HepG2 (cell line): ENCODE results near the gene TBC1D32. TPM values are rescaled to one million over a fixed set of nuclear protein-coding genes. Genes with fewer than 3 reads are reported as not detected.

Experiments used
- ESRRA ChIP-seq: sonication (generic); formaldehyde crosslinking; IDR thresholded peaks from 2 replicates; pipeline ENCODE4 v1.5.1; 2020; ENCODE audit warnings: mild to moderate bottlenecking, low read depth, missing genetic modification reagents
- IKZF1 ChIP-seq: fragments of 450-650 bp; IDR thresholded peaks from 2 replicates; pipeline ENCODE4 v1.7.1; 2016
- KDM5A ChIP-seq: fragments of 200-600 bp; sonication (generic); IDR thresholded peaks from 2 replicates; pipeline ENCODE4 v1.7.0; 2018; ENCODE audit warnings: antibody characterized with exemption, mild to moderate bottlenecking, low read length, borderline replicate concordance
- MTF1 ChIP-seq: sonication (generic); formaldehyde crosslinking; IDR thresholded peaks from 2 replicates; pipeline ENCODE4 v1.5.0; 2020; ENCODE audit warnings: missing genetic modification reagents
- NFE2 ChIP-seq: sonication (generic); formaldehyde crosslinking; IDR thresholded peaks from 2 replicates; pipeline ENCODE4 v1.4.0; 2020; ENCODE audit warnings: missing genetic modification reagents
- NONO ChIP-seq, 2 experiments: fragments of 450-650 bp in 1 of 2; sonication (generic) in 1 of 2; formaldehyde crosslinking in 1 of 2; IDR thresholded peaks in 1 of 2; conservative IDR thresholded peaks in 1 of 2; 2 replicates each; pipeline versions ENCODE4 v1.6.1 to v1.8.0; 2017 to 2022; ENCODE audit warnings: mild to moderate bottlenecking in 1 of 2, missing genetic modification reagents in 1 of 2, moderate library complexity in 1 of 2
- SIX4 ChIP-seq: sonication (generic); formaldehyde crosslinking; IDR thresholded peaks from 2 replicates; pipeline ENCODE4 v1.4.0; 2020; ENCODE audit warnings: missing genetic modification reagents
- STAG1 ChIP-seq: sonication (generic); formaldehyde crosslinking; IDR thresholded peaks from 2 replicates; pipeline ENCODE4 v1.4.0; 2020; ENCODE audit warnings: missing genetic modification reagents
- TSC22D2 ChIP-seq: sonication (generic); formaldehyde crosslinking; IDR thresholded peaks from 2 replicates; pipeline ENCODE4 v1.5.1; 2020; ENCODE audit warnings: missing genetic modification reagents, mild to moderate bottlenecking, borderline replicate concordance
- ZBTB21 ChIP-seq: sonication (generic); formaldehyde crosslinking; IDR thresholded peaks from 2 replicates; pipeline ENCODE4 v1.4.0; 2020; ENCODE audit warnings: missing genetic modification reagents
- ZNF331 ChIP-seq: sonication (generic); formaldehyde crosslinking; IDR thresholded peaks from 2 replicates; pipeline ENCODE4 v1.4.0; 2020; ENCODE audit warnings: missing genetic modification reagents
- ZNF432 ChIP-seq: sonication (generic); formaldehyde crosslinking; IDR thresholded peaks from 2 replicates; pipeline ENCODE4 v1.5.0; 2020; ENCODE audit warnings: missing genetic modification reagents, mild to moderate bottlenecking, borderline replicate concordance
- polyA plus RNA-seq, 8 experiments: library from polyadenylated mRNA; depleted of rRNA in 3 of 8; stranded (reverse) in 7 of 8; unstranded in 1 of 8; fragments of >200 nt; fragmentation: Illumina TruSeq in 4 of 8; extraction: Trizol in 4 of 8; gene quantifications; 2 replicates each; pipeline versions ENCODE4 v1.2.1 to v1.2.3, GENCODE V29; 2011 to 2016; ENCODE audit warnings: low read depth in 4 of 8, missing spikeins in 1 of 8, mixed read lengths in 1 of 8; ENCODE audit not compliant: insufficient read depth in 1 of 8
- total RNA-seq, 5 experiments: library from RNA; depleted of rRNA; stranded (reverse); fragments of >200 nt; fragmentation: Illumina TruSeq; extraction: Trizol; gene quantifications; 2 replicates each; pipeline ENCODE4 v1.2.3, GENCODE V29; 2016; ENCODE audit warnings: low read depth in 1 of 5
- TF ChIP-seq, protein P1 (sequence below): sonication (generic); formaldehyde crosslinking; IDR thresholded peaks from 2 replicates; pipeline ENCODE4; 2020; ENCODE audit warnings: missing genetic modification reagents, mild to moderate bottlenecking, borderline replicate concordance
- TF ChIP-seq, protein P2 (sequence below): IDR thresholded peaks from 2 replicates; pipeline ENCODE4 v1.6.1; 2012; ENCODE audit warnings: inconsistent platforms
- TF ChIP-seq, protein P3 (sequence below): IDR thresholded peaks from 2 replicates; pipeline ENCODE4 v1.6.1; 2016; ENCODE audit warnings: mild to moderate bottlenecking, missing biosample characterization, missing genetic modification reagents
- TF ChIP-seq, protein P4 (sequence below): sonication (generic); formaldehyde crosslinking; conservative IDR thresholded peaks from 2 replicates; pipeline ENCODE4 v1.4.0; 2020; ENCODE audit warnings: missing genetic modification reagents
- TF ChIP-seq, protein P5 (sequence below), 2 experiments: IDR thresholded peaks; 2 replicates each; pipeline ENCODE4 v1.6.1; 2011 to 2012; ENCODE audit warnings: low read length in 2 of 2, borderline replicate concordance in 1 of 2, low read depth in 1 of 2, mild to moderate bottlenecking in 1 of 2, moderate library complexity in 1 of 2

TBC1D32 gene
- total and polyA plus RNA-seq, 2 of the 13 experiments (the other 11 are each of a cell fraction or from before 2014, with no cell fraction given), result 2.0 to 4.8 TPM

DNA sequence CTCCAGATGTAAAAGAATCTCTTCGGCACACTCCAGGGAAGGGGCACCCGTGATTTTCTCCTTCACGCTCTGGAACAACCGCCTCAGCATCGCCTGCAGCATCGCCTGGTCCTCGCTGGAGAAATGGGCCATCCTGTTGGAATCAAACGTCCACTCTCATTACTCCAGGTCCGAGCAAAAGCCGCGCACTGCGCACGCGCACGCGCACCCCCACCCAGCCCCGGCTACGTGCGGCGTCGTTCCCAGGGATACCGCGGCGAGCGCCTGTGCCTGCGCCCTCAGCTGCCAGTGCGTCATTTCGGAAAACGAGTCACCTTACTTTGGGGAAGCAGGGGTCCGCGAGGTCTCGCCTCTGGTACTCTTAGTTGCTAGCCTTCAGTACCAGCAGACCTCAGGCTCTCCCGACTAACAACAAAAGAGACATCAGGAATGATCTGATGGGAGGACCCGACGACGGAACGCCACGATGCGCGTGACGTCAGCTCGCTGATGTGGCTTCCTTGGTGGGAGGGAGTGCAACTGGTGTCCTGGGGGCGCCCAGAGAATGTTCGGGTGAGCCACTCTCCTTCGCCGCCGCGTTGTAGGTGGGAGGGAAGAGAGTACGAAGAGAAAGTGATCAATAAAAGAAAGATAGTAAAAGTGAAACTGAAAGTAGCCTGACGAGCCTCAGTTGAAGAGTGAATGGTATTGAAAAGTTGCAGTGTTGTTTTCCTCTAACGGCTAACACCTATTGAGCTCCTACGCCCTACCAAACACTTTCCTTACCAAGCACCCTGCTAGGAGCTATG lies at the start of gene TBC1D32 (continued):
- TF ChIP-seq, protein P1, sequence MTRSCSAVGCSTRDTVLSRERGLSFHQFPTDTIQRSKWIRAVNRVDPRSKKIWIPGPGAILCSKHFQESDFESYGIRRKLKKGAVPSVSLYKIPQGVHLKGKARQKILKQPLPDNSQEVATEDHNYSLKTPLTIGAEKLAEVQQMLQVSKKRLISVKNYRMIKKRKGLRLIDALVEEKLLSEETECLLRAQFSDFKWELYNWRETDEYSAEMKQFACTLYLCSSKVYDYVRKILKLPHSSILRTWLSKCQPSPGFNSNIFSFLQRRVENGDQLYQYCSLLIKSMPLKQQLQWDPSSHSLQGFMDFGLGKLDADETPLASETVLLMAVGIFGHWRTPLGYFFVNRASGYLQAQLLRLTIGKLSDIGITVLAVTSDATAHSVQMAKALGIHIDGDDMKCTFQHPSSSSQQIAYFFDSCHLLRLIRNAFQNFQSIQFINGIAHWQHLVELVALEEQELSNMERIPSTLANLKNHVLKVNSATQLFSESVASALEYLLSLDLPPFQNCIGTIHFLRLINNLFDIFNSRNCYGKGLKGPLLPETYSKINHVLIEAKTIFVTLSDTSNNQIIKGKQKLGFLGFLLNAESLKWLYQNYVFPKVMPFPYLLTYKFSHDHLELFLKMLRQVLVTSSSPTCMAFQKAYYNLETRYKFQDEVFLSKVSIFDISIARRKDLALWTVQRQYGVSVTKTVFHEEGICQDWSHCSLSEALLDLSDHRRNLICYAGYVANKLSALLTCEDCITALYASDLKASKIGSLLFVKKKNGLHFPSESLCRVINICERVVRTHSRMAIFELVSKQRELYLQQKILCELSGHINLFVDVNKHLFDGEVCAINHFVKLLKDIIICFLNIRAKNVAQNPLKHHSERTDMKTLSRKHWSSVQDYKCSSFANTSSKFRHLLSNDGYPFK (CRISPR knock-in tag), result peak; percentile 80; the same call in 1 of the 2 replicates
- no peak for TF ChIP-seq IKZF1
- no peak for TF ChIP-seq ESRRA (CRISPR knock-in tag)
- TF ChIP-seq TSC22D2 (CRISPR knock-in tag), result peak; percentile 71; the same call in 1 of the 2 replicates
- TF ChIP-seq, protein P2, sequence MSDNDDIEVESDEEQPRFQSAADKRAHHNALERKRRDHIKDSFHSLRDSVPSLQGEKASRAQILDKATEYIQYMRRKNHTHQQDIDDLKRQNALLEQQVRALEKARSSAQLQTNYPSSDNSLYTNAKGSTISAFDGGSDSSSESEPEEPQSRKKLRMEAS, result peak; percentile 82
- TF ChIP-seq, protein P3, sequence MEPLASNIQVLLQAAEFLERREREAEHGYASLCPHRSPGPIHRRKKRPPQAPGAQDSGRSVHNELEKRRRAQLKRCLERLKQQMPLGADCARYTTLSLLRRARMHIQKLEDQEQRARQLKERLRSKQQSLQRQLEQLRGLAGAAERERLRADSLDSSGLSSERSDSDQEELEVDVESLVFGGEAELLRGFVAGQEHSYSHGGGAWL (CRISPR knock-in tag), result peak; percentile 90
- TF ChIP-seq, protein P4, sequence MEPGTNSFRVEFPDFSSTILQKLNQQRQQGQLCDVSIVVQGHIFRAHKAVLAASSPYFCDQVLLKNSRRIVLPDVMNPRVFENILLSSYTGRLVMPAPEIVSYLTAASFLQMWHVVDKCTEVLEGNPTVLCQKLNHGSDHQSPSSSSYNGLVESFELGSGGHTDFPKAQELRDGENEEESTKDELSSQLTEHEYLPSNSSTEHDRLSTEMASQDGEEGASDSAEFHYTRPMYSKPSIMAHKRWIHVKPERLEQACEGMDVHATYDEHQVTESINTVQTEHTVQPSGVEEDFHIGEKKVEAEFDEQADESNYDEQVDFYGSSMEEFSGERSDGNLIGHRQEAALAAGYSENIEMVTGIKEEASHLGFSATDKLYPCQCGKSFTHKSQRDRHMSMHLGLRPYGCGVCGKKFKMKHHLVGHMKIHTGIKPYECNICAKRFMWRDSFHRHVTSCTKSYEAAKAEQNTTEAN (CRISPR knock-in tag), result no peak
- no peak for TF ChIP-seq MTF1 (CRISPR knock-in tag)
- peak; percentile 93 for TF ChIP-seq ZBTB21 (CRISPR knock-in tag)
- TF ChIP-seq NFE2 (CRISPR knock-in tag), result no peak
- TF ChIP-seq, protein P5, sequence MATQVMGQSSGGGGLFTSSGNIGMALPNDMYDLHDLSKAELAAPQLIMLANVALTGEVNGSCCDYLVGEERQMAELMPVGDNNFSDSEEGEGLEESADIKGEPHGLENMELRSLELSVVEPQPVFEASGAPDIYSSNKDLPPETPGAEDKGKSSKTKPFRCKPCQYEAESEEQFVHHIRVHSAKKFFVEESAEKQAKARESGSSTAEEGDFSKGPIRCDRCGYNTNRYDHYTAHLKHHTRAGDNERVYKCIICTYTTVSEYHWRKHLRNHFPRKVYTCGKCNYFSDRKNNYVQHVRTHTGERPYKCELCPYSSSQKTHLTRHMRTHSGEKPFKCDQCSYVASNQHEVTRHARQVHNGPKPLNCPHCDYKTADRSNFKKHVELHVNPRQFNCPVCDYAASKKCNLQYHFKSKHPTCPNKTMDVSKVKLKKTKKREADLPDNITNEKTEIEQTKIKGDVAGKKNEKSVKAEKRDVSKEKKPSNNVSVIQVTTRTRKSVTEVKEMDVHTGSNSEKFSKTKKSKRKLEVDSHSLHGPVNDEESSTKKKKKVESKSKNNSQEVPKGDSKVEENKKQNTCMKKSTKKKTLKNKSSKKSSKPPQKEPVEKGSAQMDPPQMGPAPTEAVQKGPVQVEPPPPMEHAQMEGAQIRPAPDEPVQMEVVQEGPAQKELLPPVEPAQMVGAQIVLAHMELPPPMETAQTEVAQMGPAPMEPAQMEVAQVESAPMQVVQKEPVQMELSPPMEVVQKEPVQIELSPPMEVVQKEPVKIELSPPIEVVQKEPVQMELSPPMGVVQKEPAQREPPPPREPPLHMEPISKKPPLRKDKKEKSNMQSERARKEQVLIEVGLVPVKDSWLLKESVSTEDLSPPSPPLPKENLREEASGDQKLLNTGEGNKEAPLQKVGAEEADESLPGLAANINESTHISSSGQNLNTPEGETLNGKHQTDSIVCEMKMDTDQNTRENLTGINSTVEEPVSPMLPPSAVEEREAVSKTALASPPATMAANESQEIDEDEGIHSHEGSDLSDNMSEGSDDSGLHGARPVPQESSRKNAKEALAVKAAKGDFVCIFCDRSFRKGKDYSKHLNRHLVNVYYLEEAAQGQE (IDR thresholded peaks at IDR 0.05; ENCODE audit: borderline replicate concordance in 1 of 2, low read depth in 1 of 2, low read length in 2 of 2), result no peak; a peak in 1 of 4 replicates
- no peak for TF ChIP-seq ZNF432
- no peak; the same call in none of the 2 replicates for TF ChIP-seq ZNF331 (CRISPR knock-in tag)
- TF ChIP-seq KDM5A, result no peak
- no peak for TF ChIP-seq STAG1 (CRISPR knock-in tag)
- TF ChIP-seq NONO (IDR thresholded peaks at IDR 0.05), result no peak
- peak; percentile 84 for TF ChIP-seq NONO (CRISPR knock-in tag; conservative IDR thresholded peaks at IDR 0.05)
- TF ChIP-seq SIX4 (CRISPR knock-in tag), result peak; percentile 59; the same call in 1 of the 2 replicates
